ENCODE measurements around the gene NLRP9.

DNA sequence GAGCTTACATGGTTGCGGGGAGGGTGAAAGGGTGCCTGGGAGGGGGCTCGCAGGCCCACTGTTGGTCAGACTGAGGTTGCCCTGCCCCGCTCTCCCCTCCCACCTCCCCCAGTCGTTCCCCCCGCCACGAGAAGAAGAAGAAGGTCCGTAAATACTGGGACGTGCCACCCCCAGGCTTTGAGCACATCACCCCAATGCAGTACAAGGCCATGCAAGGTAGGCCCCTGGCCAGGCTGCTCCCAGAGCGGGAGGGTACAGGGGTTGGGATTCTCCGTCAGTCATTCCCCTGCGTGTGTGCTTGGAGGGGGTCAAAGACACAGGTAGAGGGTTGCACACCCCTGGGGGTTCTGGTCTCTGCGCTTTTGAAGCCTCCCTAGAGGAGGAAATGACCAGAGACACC is 77.8 kb downstream of the NLRP9 start:
- TF ChIP-seq EP300 (IDR thresholded peaks at IDR 0.05) (no peak), CTCF (IDR thresholded peaks at IDR 0.05) (no peak)

All from A549 (cell line).